Stimulated activated naive B cell treated with anti-CD40 and anti-IgM and Interleukin-4, amounts not matched to agents 10 μg/mL and 1 μg/mL and 100 μg/mL, for 72 hours (primary cell): Measurements from ENCODE around the gene CFTR.
"Not testable (repeated sequence)": the region's sequence is repeated elsewhere in the genome, so short reads cannot be mapped to it uniquely, and the experiment has no call there.

Experiments used
- ATAC-seq, 2 donors: fragments of 150-1000 bp; cut with Tn5 transposase; replicated peaks; 2 replicates each; pipeline ENCODE4 v1.10.0; 2021; ENCODE audit warnings: moderate library complexity in 1 of 2
- DNase-seq: peaks from one replicate; pipeline ENCODE4 v3.0.0; 2021
- H3K27ac Mint-ChIP-seq: one replicate; pipeline ENCODE4 v1.8.0; 2022; ENCODE audit warnings: mild to moderate bottlenecking, mixed read lengths
- H3K27me3 Mint-ChIP-seq, 2 donors: one replicate each; pipeline ENCODE4 v1.8.0; 2022; ENCODE audit warnings: mixed read lengths in 2 of 2
- H3K36me3 Mint-ChIP-seq, 2 donors: one replicate each; pipeline ENCODE4 v1.8.0; 2022; ENCODE audit warnings: mixed read lengths in 2 of 2, mild to moderate bottlenecking in 1 of 2
- H3K4me1 Mint-ChIP-seq, 2 donors: one replicate each; pipeline ENCODE4 v1.8.0; 2022; ENCODE audit warnings: mixed read lengths in 2 of 2, mild to moderate bottlenecking in 1 of 2
- H3K4me3 Mint-ChIP-seq, 2 donors: one replicate each; pipeline ENCODE4 v1.8.0; 2022; ENCODE audit warnings: mild to moderate bottlenecking in 2 of 2, mixed read lengths in 2 of 2, moderate library complexity in 1 of 2
- H3K9me3 Mint-ChIP-seq, 2 donors: one replicate each; pipeline ENCODE4 v1.8.0; 2022; ENCODE audit warnings: mixed read lengths in 2 of 2, mild to moderate bottlenecking in 1 of 2

The CFTR gene

GRCh38 chr7:117480055-117480362 lies 184 bp downstream of the CFTR start:
- ATAC-seq, result no peak
- H3K36me3 Mint-ChIP-seq, result no peaks in the 10 kb centered on the region

DNA sequence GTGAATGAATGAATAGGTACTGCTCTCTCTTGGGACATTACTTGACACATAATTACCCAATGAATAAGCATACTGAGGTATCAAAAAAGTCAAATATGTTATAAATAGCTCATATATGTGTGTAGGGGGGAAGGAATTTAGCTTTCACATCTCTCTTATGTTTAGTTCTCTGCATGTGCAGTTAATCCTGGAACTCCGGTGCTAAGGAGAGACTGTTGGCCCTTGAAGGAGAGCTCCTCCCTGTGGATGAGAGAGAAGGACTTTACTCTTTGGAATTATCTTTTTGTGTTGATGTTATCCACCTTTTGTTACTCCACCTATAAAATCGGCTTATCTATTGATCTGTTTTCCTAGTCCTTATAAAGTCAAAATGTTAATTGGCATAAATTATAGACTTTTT lies 1.2 kb downstream of the CFTR start:
- no peaks in the 10 kb centered on the region for H3K4me1 Mint-ChIP-seq
- no peak for DNase-seq
- no peak for ATAC-seq

More at GRCh38 chr7:117480055-117480362, 184 bp downstream of the CFTR start:
- no peak overlapping the region for H3K27ac Mint-ChIP-seq
- no peaks in the 10 kb centered on the region for H3K9me3 Mint-ChIP-seq
- H3K4me3 Mint-ChIP-seq, result no peak overlapping the region
- H3K4me1 Mint-ChIP-seq, result no peaks in the 10 kb centered on the region
- peaks cover 23 to 24% of the 10 kb centered on the region in 2 donors for H3K27me3 Mint-ChIP-seq
- no peak for DNase-seq

DNA sequence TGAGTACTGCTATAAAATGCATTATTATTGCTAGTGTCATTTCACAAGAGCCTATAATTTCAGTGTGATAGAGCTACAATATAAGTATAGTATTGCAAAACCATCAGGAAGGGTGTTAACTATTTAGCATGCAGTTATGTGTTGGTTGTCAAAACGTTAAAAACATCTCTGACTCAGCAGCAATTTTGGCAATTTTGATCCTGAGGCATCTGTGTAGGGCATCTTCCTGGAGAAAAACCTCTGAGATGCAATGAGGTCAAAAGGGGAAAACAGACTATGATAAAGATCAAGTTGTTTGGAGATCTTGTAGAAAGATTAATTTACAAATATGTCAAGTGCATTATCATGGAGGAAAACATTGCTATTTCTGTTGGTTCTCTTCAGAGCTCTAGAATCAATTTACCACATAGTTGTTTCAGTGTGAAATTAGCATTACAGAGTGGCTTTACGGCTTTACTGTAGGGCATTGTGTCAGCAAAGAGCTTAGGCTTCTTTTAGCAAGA lies 5.3 kb downstream of the CFTR start:
- ATAC-seq (no peak), DNase-seq (no peak)
- Mint-ChIP-seq H3K36me3 (no peaks in the 10 kb centered on the region), H3K9me3 (no peaks in the 10 kb centered on the region), H3K27me3 (peaks cover under 1 to 10% of the 10 kb centered on the region in 2 donors), H3K27ac (no peak overlapping the region), H3K4me3 (no peak overlapping the region), H3K4me1 (no peaks in the 10 kb centered on the region)

More for the DNA sequence above, 1.2 kb downstream of the CFTR start:
- no peaks in the 10 kb centered on the region for H3K9me3 Mint-ChIP-seq
- H3K4me3 Mint-ChIP-seq, result no peak overlapping the region
- peaks cover 23 to 24% of the 10 kb centered on the region in 2 donors for H3K27me3 Mint-ChIP-seq
- no peaks in the 10 kb centered on the region for H3K36me3 Mint-ChIP-seq
- H3K27ac Mint-ChIP-seq, result no peak overlapping the region

DNA sequence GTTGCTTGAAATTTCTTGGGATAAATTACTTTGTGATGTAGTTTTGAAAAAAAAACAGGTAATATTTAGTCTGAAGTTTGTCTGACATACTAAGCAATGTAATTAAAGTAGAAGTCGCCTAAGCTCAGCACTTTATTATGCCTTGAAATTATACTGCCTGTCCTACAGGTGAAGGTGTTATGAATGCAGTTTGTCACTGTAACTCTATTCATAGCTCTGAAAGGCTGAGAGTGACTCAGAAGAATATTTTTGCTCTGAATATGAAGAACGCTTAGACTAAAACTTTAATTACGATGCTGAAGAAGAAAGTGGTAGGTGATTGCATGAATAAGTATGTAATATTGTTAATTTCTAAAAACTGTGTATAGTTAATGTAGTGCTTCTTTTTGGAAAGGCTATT lies 9.2 kb downstream of the CFTR start:
- Mint-ChIP-seq H3K36me3 (no peaks in the 10 kb centered on the region), H3K27me3 (no peaks in the 10 kb centered on the region), H3K4me1 (no peaks in the 10 kb centered on the region), H3K27ac (no peak overlapping the region), H3K9me3 (no peaks in the 10 kb centered on the region), H3K4me3 (no peak overlapping the region)
- DNase-seq (no peak), ATAC-seq (no peak)

DNA sequence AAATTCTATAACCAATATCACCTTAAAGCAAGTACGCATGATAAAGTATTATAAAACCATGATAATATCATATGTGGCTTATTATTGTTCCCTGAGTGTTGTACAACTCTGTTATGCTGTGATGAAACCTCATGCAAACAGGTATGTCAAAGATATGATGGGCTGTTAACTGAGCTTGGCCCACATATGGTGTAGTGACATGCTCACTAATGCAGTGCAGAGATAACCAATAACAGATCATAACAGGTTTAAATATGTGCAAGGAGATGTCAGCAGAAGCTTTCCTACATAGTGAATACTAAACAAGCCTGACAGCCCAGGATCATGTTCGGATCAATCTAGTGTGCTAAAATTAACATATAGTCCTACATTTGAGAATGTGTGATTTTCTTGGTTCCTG lies 9.6 kb downstream of the CFTR start:
- Mint-ChIP-seq H3K9me3 (no peaks in the 10 kb centered on the region), H3K36me3 (no peaks in the 10 kb centered on the region), H3K27me3 (no peaks in the 10 kb centered on the region), H3K27ac (no peak overlapping the region), H3K4me1 (no peaks in the 10 kb centered on the region), H3K4me3 (no peak overlapping the region)
- DNase-seq, result no peak
- ATAC-seq, result no peak

- H3K27ac Mint-ChIP-seq, result no peak overlapping the region
Observed at GRCh38 chr7:117489911-117490310, 10.1 kb downstream of the CFTR start.

DNA sequence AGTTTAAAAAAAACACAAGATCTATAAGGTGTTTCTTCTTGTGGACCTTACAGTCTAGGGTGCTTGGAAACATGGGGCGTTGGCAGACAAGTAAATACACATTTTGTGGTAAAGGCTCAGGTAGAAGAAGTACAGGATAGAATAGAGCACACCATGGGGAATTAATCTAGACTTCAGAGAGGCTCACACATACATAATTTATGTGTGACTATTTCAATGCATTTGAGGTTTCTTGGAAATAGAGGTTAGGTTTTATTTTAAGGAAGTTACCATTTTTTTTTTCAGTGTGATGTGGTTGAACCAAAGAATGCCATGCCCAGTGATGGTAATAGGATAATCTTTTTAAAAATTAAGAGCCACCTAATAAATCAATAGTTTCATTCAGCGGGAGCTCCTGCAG lies 12.8 kb downstream of the CFTR start:
- Mint-ChIP-seq H3K27ac (no peak overlapping the region), H3K9me3 (no peaks in the 10 kb centered on the region), H3K36me3 (no peaks in the 10 kb centered on the region), H3K27me3 (no peaks in the 10 kb centered on the region), H3K4me3 (no peak overlapping the region), H3K4me1 (no peaks in the 10 kb centered on the region)
- ATAC-seq (no peak), DNase-seq (no peak)

More at GRCh38 chr7:117489911-117490310, 10.1 kb downstream of the CFTR start:
- ATAC-seq (no peak), DNase-seq (no peak)
- Mint-ChIP-seq H3K9me3 (no peaks in the 10 kb centered on the region), H3K4me3 (no peak overlapping the region), H3K4me1 (no peaks in the 10 kb centered on the region), H3K36me3 (no peaks in the 10 kb centered on the region), H3K27me3 (no peaks in the 10 kb centered on the region)

DNA sequence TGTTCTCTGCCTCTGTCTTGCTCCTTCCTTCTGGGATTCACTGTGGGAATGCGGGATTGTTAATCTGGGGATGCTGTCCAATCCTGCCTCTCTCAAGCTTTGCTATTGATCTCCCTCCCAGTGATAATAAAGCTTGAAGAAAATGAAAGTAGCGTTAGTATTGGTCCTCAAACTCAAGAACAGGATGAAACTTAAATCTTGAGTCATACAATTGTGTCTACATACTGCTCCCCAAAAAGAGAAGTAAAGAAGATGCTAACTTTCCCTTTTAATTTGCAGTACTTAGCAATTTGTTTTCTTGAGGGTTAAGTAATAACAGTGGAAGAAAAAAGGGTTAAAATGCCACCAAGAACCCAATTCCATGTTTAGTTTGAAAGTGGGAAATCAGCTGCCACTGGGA lies 13.6 kb downstream of the CFTR start:
- Mint-ChIP-seq H3K27ac (no peak overlapping the region), H3K4me3 (no peak overlapping the region), H3K9me3 (no peaks in the 10 kb centered on the region), H3K27me3 (no peaks in the 10 kb centered on the region), H3K36me3 (no peaks in the 10 kb centered on the region), H3K4me1 (no peaks in the 10 kb centered on the region)
- no peak for ATAC-seq
- DNase-seq, result no peak

GRCh38 chr7:117495308-117495707 lies 15.5 kb downstream of the CFTR start:
- no peak for DNase-seq
- H3K27me3 Mint-ChIP-seq, result no peaks in the 10 kb centered on the region
- H3K4me3 Mint-ChIP-seq, result no peak overlapping the region
- H3K9me3 Mint-ChIP-seq, result no peaks in the 10 kb centered on the region
- no peak for ATAC-seq
- no peaks in the 10 kb centered on the region for H3K36me3 Mint-ChIP-seq
- H3K4me1 Mint-ChIP-seq, result no peaks in the 10 kb centered on the region
- no peak overlapping the region for H3K27ac Mint-ChIP-seq

GRCh38 chr7:117502331-117502730 lies 22.5 kb downstream of the CFTR start:
- peaks cover 0 to 3% of the 10 kb centered on the region in 2 donors for H3K9me3 Mint-ChIP-seq

DNA sequence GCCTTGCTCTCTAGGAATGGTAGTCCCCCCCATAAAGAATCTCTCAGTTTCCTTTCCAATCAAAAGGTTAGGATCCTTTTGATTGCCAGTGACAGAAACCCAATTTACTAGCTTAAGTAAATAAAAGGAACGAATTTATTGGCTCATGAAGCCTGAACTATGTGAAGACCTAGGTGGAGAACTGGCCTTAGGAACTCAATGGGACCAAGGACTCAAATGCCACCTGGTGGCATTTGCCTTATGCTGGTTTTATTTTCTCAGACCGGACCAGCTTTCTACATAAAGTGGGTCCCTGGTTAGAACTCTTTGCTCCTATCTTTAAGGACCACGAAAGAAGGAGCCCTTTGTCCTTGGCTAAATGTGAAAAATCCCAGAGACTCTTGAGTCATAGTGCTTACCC lies 25.4 kb downstream of the CFTR start:
- ATAC-seq, result no peak
- Mint-ChIP-seq H3K27ac (no peak overlapping the region), H3K36me3 (no peaks in the 10 kb centered on the region), H3K4me1 (no peaks in the 10 kb centered on the region), H3K27me3 (no peaks in the 10 kb centered on the region), H3K9me3 (peaks cover 0 to 3% of the 10 kb centered on the region in 2 donors), H3K4me3 (no peak overlapping the region)
- DNase-seq, result no peak

More at GRCh38 chr7:117502331-117502730, 22.5 kb downstream of the CFTR start:
- ATAC-seq (no peak), DNase-seq (no peak)
- H3K27me3 Mint-ChIP-seq, result no peaks in the 10 kb centered on the region
- H3K36me3 Mint-ChIP-seq, result no peaks in the 10 kb centered on the region
- no peak overlapping the region for H3K4me3 Mint-ChIP-seq
- H3K4me1 Mint-ChIP-seq, result no peaks in the 10 kb centered on the region
- no peak overlapping the region for H3K27ac Mint-ChIP-seq

GRCh38 chr7:117508676-117509075 lies 28.9 kb downstream of the CFTR start:
- DNase-seq (no peak), ATAC-seq (no peak)
- Mint-ChIP-seq H3K27ac (no peak overlapping the region), H3K36me3 (no peaks in the 10 kb centered on the region), H3K4me1 (no peaks in the 10 kb centered on the region), H3K9me3 (peaks cover 0 to 5% of the 10 kb centered on the region in 2 donors), H3K27me3 (no peaks in the 10 kb centered on the region), H3K4me3 (no peak overlapping the region)

GRCh38 chr7:117517194-117517593 lies 37.4 kb downstream of the CFTR start:
- H3K27ac Mint-ChIP-seq, H3K4me1 Mint-ChIP-seq, H3K4me3 Mint-ChIP-seq, H3K36me3 Mint-ChIP-seq, H3K27me3 Mint-ChIP-seq, DNase-seq, ATAC-seq: not testable (repeated sequence)
- H3K9me3 Mint-ChIP-seq, result peaks cover 4 to 12% of the 10 kb centered on the region in 2 donors

- Mint-ChIP-seq H3K4me1 (no peaks in the 10 kb centered on the region), H3K4me3 (no peak overlapping the region), H3K27ac (no peak overlapping the region), H3K9me3 (no peaks in the 10 kb centered on the region), H3K36me3 (no peaks in the 10 kb centered on the region), H3K27me3 (no peaks in the 10 kb centered on the region)
- no peak for ATAC-seq
- DNase-seq, result no peak
Observed at GRCh38 chr7:117530390-117530789, 50.6 kb downstream of the CFTR start.

DNA sequence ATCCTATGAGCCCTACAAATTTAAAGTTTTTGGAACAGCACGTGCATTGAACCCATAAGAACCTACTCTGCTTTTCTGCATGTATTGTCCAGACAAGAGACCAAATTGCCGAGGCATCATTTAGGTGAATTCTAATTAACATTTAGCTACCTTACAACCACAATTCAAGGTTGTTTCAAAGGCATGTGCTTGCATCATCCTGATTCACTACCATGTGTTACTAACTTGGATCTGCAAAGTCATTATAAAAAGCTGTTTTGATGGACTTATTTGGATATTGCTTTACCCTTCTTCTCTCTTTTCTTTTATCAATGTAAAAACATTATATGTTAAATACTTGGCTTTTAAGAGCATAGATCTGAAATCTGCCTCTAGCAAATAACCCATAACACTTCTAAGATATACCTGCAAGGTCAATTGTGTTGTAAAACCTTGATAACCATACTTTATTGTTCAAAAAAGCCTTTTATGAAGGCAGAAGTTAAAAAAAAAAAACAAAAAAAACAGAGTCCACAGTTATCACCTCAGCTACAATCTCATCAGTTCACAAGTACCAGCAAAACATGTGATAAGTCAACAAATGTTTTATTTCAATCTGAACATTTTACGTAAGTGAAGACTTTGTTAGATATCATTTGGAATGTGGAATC lies 51.9 kb downstream of the CFTR start:
- no peak overlapping the region for H3K4me3 Mint-ChIP-seq
- H3K27me3 Mint-ChIP-seq, result no peaks in the 10 kb centered on the region
- no peak for ATAC-seq

GRCh38 chr7:117538053-117538452 lies 58.2 kb downstream of the CFTR start:
- no peak overlapping the region for H3K27ac Mint-ChIP-seq
- no peaks in the 10 kb centered on the region for H3K27me3 Mint-ChIP-seq
- ATAC-seq, result no peak
- no peaks in the 10 kb centered on the region for H3K36me3 Mint-ChIP-seq
- H3K9me3 Mint-ChIP-seq, result no peaks in the 10 kb centered on the region
- H3K4me3 Mint-ChIP-seq, result no peak overlapping the region
- H3K4me1 Mint-ChIP-seq, result no peaks in the 10 kb centered on the region
- no peak for DNase-seq

More for the DNA sequence above, 51.9 kb downstream of the CFTR start:
- no peak for DNase-seq
- no peaks in the 10 kb centered on the region for H3K9me3 Mint-ChIP-seq
- no peak overlapping the region for H3K27ac Mint-ChIP-seq
- no peaks in the 10 kb centered on the region for H3K36me3 Mint-ChIP-seq
- no peaks in the 10 kb centered on the region for H3K4me1 Mint-ChIP-seq
